Stimulated activated naive CD8-positive, alpha-beta T cell treated with anti-CD3 and anti-CD28 coated beads, Interleukin-15, Interleukin-2, amounts not matched to agents 100 U/mL and 50 U/mL, for 24 hours (primary cell): ENCODE results near the gene DEPP1.

Experiments
- ATAC-seq: fragments of 150-1000 bp; cut with Tn5 transposase; one replicate; pipeline ENCODE4 v1.10.0; 2021
- DNase-seq: peaks from one replicate; pipeline ENCODE4 v3.0.0; 2021

DEPP1 gene

DNA sequence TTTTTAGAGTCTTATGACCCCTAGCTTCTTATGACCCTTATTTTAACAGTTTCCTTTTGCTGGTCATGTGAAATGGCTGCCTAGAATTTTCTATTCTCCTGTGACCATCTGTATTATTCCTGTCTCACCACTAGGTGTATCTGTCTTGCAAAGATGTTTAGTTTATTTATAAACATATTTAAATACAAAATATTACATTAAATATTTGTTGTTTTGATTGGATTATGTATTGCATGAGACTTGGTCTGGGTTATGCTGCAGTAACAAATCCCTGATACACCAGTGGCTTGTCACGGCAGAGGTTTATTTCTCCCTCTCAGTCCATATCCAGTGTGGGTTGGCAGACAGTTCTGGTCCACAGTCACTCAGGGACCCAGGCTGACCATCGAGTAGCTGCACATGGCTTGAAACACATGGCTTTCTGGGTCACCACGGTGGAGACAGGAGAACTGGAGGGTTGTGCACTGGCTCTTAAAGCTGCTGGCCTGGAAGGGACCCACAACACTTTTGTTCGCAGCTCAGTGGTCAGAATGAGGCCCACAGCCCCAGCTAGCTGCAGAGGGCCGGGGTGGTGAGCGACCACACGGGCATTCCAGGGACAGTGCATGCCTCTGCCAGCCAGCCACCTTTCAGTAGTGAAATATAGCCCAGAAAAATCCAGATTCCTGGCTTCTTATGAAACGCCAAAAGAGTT is 11.6 kb downstream of the DEPP1 start:
- ATAC-seq (no peak), DNase-seq (no peak)

- no peak for DNase-seq
- ATAC-seq = peak; percentile 30
Measured at GRCh38 chr10:44966129-44966815, 12.3 kb downstream of the DEPP1 start.

DNA sequence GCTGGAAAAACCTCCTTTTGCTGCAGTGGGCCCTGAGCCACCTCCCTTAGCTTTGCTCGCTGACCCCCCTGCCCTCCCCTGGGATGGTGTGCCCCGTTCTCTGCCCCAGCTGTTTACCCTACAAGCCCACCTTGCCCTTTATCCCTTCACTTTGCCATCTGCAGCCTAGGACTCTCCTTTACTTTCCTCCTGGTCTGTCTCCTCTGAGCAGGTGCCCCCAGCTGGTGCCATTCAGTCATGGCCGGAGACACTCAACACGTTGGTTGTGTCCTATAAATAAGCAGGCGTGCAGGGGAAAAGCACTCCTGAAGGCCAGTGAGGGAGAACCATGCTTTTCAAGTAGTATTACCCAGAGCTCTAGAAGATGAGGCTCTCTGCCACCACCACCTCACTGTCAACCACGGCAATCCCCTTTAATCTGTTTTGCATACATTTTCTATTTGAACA is 12.9 kb downstream of the DEPP1 start:
- ATAC-seq (peak; percentile 33), DNase-seq (no peak)

- DNase-seq (no peak), ATAC-seq (no peak)
Measured at GRCh38 chr10:44965104-44965503, 13.5 kb downstream of the DEPP1 start.

DNA sequence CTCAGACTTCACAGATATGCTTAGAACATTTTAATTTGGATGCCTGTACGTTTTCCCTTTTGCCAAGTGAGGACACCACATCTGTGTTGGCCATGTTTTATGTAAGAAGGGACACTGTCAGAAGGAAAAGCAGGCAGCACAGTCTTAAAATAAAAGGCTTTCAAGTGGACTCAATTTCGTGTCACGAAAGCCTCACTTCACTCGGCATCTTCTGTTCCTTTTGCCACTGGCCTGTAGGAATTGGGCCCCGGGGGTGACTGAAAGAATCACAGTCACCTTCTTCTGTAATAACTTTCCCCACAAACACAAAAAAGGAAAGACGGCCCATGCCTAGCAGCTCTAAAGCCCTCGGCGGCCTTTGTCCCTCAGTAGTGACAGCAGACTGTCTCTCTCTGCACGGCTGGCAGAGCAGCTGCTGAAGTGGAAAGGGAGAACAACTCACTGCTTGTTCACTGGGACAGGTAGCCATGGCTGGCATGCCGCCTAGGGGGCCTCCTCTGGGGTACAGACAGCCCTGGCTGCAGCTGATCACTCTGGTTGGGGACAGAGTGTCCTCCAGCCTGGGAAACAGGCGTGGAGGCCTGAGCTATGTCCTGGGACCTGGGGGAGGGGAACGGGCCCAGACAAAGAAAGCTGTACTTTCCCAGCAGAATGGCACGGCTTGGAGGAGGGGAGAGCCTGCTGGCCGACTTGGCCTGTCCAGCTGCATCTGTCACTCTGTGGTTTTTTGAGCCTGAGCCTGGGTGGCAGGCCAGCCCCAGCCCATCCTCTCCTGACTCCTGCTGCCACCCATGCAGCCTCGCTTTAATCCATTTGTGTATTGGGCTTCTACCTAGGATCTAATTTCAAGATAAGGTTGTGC is 14.6 kb downstream of the DEPP1 start:
- DNase-seq = no peak

GRCh38 chr10:44962870-44963738 is 15.5 kb downstream of the DEPP1 start:
- ATAC-seq (no peak), DNase-seq (no peak)

More for the DNA sequence above, 14.6 kb downstream of the DEPP1 start:
- no peak for ATAC-seq

- DNase-seq (no peak), ATAC-seq (no peak)
Measured at GRCh38 chr10:44961931-44962750, 16.5 kb downstream of the DEPP1 start.

GRCh38 chr10:44961230-44961571 is 17.4 kb downstream of the DEPP1 start:
- DNase-seq (no peak), ATAC-seq (no peak)

GRCh38 chr10:44960482-44961229 is 18.0 kb downstream of the DEPP1 start:
- DNase-seq (no peak), ATAC-seq (no peak)

DNA sequence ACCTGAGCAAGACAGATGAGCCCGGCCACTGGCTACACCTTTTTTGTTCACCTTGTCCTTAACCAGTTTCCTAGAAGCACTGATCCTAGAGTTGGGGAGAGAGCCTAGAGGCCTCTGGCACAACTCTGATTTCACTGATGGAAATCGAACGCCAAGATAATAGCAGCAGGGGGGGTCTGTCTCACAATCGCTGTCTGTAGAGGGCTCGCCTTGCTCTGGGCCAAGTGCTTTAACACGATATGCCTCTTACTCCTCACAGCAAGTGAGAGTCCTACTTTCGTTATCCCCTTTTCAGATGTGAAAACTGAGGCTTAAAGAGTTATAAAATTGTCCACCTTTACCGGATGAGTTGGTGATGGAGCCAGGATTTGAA is 18.5 kb downstream of the DEPP1 start:
- ATAC-seq (no peak), DNase-seq (no peak)

GRCh38 chr10:44959247-44960087 is 19.1 kb downstream of the DEPP1 start, which contains the start of gene RASSF4:
Gene RASSF4, plus strand, starts transcription at chr10:44959802. Its CDS starts 10,401 bp downstream, at chr10:44970203.
- DNase-seq (peak; percentile 95), ATAC-seq (peak; percentile 100)

DNA sequence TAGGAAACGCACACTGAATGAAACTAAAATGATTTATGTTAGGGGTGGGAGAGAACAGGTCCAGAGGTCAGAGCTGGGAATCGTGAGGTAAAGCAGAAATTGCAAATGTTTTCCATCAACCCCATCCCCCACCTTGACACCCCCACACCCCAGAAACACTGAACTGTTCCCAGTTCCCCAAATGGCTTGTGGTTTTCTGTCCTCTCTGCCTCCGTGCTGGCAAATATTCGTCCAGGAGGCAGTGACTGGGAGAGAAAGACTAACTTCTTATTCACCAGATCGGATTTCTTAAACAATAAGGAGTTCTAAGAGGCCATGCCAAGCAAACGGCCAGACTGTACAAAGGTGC is 19.7 kb downstream of the DEPP1 start:
- DNase-seq (no peak), ATAC-seq (no peak)

DNA sequence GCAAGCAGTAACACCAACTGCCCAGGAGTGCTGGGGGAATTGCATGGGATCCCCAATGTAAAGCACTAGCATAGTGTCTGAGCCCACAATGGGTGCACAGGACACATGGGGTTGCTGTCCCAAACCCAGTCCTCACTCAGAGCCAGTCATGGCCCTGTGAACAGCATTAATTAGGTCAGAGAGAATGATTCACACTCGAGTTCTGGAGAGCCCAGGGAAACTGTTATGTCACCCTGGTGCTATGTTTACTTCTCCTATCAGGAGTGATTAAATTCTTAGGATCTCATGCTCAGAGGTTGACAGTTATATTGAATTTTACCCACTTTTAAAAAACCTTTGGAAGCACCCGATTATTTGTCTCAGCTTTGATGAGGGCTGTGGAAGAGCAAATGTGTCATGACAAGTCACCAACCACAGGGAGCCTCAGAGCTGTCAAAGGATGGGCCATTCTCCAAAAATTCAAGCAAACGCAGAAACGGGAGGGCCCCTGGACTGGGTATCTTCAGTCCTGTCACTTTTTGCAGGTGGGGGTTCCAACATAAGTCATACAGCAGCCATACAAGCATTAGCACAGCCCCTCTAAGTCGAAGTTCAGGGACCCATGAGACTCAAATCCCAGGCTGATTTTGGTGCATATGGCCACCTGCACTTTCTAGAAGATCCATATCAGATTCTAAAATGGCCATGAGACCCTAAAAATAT is 20.3 kb downstream of the DEPP1 start:
- ATAC-seq = no peak

DNA sequence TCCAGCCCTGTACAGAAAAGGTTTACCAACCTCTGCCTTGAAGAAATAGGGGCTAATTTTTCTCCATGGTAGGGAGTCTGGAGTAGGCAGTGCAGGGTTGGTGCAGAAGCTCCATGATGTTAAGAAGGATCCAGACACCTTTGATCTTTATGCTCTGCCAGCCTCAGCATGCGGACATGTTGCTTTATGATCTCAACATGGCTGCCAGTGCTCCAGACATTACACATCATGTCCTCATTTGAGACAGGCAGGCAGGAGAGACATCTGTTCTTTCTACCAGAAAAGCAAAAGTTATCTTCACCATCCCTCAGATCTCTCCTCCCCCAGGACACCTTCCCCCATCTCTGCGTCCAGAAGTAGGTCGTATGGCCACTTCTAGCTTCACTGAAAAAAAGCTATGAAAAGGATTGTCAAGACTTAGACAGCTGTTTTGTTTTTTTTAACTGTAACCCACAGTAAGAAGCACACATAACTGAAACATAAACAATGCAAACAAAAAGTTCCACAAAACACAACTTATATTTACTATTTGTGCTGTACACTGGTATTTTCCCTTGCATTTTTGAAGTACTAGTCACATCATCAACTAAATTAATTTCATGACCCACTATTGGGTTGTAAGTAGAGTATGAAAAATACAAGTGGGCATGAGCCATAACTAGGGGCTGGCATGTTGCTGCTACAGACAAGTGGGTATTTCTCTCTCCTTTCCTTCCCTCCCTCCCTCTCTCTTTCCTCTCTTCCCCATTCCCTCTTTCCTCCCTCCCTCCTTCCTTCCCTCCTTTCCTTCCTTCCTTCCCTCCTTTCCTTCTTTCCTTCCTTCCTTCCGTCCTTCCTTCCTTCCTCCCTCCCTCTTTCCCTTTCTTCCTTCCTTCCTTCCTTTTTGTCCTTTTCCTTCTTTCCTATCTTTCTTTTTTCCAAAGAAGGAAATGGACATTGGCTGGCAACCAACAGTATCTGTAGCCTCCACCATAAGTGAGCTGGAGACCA is 21.6 kb downstream of the DEPP1 start:
- DNase-seq (no peak), ATAC-seq (no peak)

More for the DNA sequence above, 20.3 kb downstream of the DEPP1 start:
- DNase-seq = no peak

DNA sequence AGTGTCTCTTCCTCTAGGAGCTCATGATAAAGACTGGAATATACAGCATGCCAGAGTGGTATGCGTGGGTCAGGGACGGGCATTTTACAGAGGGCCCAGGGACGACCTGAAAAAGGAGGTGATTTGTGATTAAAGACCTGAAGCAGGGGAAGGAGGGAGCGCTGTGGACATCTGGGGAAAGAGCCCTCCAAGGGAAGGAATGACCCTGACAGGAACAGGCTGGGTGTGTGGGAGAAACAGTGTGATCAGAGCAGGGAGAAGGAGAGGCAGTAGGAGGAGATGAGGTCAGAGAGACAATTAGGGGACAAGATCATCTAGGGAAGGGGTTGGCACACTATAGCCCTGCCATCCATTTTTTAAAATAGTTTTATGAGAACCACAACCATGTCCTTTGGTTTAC is 22.4 kb downstream of the DEPP1 start:
- DNase-seq = no peak
- ATAC-seq = no peak

DNA sequence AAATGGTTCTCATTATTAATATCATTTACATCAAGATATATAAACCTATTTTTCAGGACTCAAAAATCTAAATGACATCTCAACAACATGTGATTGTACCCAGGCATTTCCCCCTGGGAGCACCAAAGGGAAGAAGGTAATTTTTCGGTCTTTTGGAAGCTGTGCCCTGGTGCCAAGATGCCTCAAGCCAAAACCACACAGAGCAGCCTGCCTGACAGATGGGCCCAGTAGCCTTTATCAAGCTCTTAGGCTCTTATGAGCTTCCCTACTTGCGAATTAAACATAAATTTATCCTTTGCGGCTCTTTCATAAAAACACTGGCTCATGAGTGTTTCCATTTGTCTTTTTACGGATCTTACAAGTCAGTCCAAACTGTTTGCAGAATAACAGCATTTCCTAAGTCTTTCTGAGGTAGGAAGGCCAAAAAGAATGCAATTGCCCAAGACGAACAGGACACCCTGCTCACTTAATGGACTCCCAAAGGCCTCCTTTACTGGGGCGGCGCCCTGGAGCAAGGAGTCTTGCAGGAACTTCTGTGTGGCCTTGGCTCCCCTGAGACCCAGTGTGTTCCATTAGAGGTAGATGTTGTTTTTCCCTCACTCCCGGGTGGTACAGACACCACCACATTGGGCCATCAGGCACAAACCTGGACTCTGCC is 23.1 kb downstream of the DEPP1 start:
- DNase-seq (no peak), ATAC-seq (no peak)

DNA sequence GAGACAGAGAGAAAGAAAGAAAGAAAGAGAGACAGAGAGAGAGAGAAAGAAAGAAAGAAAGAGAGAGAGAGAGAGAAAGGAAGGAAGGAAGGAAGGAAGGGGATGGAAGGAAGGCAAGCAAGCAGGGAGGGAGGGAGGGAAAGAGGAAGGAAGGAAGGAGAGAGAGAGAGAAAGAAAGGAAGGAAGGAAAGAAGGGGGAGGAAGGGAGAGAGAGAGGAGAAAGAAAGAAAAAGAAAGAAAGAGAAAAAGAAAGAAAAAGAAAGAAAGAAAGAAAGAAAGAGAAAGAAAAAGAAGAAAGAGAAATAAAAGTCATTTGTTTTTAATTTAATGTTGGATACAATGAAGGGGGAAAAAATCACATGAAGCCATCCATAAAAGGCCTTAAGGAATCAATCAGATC is 23.6 kb downstream of the DEPP1 start:
- no peak for ATAC-seq
- DNase-seq = no peak
